T-helper 2 cell (primary cell): Measurements from ENCODE around the gene CDCA4.

ENCODE experiments used
- DNase-seq, 5 experiments: peaks; one replicate each; pipeline versions ENCODE4 v3.0.0 to v3.0.0-alpha.2; 2012 to 2022

Gene CDCA4

GRCh38 chr14:104986487-104987164, 34.3 kb downstream of the CDCA4 start:
- DNase-seq: no peak

GRCh38 chr14:104985675-104986486, 35.0 kb downstream of the CDCA4 start, which contains the start of gene CLBA1:
TSS of gene CLBA1 (plus strand) at chr14:104985788. CDS start at chr14:104986432, 644 bp downstream.
- DNase-seq: peak; percentile 74 to 95 (median 85)

DNA sequence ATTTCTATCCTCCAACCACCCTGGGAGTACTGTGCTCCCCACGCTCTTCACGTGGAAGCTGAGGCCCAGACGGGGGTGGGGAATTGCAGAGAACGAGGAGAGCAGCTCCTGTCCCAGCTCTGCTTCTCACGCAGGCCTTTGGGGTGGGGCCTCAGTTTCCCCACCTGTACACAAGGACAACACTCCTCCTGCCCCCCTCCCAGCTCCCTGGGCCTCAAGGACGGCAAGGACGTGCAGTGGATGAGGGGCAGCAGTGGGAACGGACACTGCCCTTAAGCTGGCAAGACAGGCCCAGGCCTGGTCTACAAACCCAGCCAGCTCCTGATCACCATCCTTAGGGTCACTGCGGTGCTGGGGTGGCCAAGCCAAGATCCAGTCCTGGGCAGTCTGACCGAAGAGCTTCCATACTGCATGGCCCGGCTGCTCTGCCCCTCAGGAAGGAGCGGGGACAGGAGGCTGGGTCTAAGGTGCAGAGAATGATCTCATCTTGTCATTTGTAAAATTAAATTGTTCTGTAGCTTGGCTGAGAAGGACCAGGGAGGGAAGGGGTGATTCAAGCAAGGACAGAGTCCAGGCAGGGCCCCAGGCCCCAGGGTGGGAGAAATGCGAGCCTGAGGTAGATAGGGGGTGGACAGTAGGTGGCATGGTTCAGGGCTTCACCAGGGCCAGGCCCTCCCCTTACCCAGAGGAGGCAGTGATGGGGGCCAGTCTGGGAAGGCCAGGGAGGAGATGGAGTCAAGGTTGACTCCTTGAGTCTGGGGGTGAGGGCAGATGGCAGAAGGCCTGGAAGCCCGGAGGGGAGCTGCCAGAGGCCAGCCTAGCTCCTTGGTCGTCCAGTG, 36.6 kb downstream of the CDCA4 start:
- DNase-seq: no peak

- no peak for DNase-seq
Observed at GRCh38 chr14:104983231-104983721, 37.6 kb downstream of the CDCA4 start.

DNA sequence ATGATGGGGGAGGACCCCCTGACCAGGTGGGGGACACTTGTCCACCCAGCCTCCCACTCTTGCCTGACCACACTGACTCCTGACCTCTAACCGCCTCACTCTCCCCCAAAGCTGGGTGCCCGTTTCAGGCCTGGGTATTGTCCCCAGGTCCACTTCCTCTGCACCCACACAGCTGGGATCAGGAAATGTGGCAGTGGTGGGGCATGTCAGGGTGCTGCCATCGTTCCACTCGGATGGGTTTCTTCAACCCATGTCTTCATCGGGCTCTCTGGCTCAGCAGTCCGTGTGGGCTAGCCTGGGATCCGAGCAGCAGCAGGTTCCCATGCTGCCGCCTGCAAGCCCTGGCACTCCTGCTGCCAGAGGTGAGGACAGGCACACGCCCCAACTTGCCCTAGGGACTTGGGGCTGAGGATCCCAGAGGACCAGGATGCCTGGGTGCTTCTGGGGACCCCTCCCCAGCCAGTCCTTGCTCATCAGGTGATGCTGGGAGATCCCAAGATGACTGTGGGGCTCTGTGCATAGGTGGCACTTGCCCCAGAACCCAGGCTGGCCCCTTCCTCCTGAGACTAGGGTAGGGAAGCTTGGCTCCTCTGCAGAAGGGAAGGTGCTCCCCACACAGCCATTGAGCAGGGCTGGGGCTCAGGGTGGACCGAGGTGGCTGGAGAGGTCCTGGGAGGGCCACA, 38.2 kb downstream of the CDCA4 start:
- DNase-seq: no peak

DNA sequence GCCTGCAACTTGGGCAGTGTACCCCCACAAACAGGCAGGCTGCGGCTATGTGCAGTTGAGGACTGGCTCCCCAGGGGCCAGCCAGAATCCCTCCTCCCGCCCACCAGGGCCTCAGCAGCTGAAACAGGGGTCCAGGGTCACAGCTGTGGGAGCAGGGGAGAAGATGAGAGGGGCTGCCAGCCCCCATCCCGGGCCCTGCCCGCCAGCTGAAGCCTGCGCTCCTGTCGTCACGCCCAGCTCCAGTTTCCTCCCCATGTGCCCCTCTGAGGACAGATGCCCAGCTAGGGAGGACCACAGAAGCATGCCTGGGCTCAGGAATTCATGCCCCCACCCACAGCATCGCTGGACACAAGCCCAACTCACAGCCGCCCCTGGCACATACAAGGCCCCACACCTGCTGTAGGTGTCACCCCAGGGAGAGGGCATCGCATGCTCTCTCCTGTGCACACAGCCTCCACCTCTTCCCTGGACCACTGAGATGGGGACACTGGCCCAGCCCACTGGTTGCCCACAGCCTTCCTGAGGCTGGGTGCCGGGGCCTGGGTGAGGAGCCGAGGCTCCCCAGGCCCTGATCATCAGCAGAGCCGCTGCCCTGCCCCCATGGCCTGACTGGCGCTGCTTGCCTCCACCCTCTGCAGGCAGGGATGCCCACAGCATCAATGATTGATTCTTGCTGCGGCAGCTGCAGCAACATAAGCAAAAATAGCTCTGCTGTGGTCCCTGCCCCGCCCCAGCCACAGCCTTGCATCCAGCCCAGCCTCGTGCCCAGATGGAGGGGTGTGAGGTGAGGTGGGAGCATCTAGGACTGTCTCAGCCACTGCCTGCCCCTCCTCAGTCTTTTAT, 39.0 kb downstream of the CDCA4 start:
- DNase-seq: no peak

GRCh38 chr14:104980611-104981531, 40.0 kb downstream of the CDCA4 start:
- DNase-seq: no peak

DNA sequence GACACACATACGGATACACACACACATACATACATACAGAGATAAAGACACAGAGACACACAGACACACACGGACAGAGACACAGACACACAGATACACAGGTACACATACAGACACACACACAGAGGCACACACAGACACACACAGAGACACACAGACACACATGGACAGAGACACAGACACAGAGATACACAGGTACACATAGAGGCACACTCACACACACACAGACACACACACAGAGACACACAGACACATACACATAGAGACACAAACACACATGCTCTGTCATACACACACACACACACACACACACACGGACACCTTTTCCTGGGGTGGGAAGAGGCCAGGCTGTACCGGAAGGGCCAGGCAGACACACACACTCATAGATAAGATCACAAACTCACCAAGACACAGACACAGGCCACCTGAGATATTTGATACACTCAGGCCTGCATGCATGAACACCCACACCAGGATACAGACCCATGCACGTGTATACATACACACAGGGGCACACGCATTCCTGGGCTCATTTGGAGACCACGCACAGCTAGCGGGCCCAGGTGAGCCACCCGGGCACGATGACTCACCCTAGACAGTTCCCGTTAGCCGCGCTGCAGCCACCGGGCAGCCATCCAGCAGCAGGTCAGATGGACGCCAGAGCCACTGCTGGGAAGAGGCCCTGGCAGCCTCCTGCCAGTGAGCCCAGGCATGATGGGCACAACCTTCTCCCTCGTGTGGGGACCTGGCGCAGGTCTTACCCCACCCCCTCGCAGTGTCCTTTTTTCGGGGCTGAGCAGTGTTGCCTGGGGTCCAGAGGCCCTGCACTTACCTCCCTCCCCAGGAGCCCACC, 40.9 kb downstream of the CDCA4 start:
- no peak for DNase-seq

- DNase-seq: no peak
Observed at GRCh38 chr14:104978746-104979691, 41.9 kb downstream of the CDCA4 start.

DNA sequence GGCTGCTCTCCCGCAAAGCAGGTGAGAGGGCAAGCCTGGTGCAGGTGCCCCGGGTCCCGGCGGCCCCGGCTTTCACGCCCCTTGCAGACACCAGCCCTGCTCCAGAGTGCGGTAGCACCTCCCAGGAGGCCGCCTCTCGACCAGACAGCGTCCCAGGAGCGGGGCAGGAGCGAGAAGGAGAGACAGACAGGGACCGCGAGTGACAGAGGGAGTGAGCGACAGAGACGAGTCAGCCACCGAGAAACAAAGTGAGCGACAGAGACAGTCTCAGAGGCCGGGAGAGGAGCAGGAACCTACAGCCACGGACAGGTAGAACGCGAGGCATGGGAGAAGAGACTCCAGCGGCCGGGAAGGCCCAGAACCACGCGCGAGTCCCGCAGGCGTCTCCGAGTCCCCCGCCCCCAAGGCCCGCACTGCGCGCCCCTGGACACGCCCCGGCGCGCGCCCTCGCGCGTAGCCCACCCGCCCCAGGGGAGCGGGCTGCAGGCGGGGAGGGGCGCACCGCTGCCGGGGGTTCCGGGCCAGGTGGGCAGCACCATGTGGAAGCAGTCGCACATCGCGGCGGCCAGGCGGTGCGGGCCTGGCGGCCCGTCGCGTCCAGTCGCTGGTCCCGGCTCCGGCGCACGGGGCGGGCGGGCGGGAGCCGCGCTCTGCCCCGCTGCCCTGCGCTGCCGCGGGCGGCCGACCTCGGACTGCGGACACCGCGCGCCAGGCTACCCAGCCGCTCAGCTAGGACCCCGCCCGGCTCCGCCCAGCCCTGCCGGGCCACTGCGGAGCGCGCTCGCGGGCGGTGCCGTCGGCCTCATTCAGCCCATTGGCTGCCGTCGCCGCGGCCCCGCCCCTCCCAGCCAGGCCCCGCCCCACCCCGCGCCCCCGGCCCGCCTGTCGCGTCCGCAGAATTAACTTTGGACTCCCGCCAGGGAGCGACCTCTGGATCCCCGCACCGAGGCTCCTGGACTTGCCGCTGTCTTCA, 42.9 kb downstream of the CDCA4 start, which contains the start of gene AHNAK2:
Gene AHNAK2 (minus strand): TSS at position 694 of the 973 bp plus-strand sequence. CDS start 137 bp downstream, at position 557.
- DNase-seq: peak in 4 of 5 experiments; percentile 30 to 59 (median 44)

- DNase-seq: peak in 2 of 5 experiments; percentile 0 to 7
Observed at GRCh38 chr14:104977008-104977680, 43.7 kb downstream of the CDCA4 start.

DNA sequence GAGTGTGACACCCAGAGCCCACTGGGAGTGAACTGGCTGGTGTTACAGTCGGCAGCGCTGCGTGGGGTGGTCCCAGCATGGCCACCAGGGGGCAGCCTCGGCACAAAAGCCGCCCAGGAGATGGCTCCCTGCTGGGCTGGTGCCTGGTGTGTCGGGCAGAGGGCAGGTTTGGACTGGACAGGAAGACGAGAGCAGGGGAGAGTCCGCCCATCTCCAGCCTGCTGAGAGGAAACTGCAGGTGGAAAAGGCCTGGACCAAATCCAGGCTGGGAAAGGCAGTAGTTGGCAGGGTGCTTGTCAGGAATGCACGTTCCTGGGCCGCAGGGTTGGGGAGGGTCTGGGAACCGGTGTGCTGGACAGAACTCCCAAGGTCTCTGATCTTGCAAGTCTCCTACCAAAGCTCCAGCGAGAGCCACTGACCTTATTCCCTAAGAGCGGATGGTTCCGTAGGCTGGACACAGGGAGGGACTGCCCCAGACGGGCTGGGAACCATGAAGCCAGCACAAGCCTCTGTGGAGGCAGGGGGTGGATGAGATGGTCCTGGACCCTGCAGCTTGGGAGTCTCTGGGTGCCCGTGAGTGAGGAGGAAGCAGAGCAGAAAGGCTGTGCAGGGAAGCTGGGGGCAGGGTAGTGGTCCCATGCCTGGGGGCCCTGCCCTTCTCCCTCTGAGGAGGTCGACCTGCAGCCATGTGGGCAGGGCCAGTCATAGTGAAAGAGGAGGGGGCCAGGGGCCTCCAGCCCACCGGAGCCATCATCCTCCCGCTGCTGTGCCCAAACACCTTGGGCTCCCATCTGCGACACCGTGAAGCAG, 44.5 kb downstream of the CDCA4 start:
- DNase-seq: peak; percentile 67 to 83 (median 79)

GRCh38 chr14:104975481-104976197, 45.2 kb downstream of the CDCA4 start:
- peak in 3 of 5 experiments; percentile 3 to 37 (median 4) for DNase-seq
